Esophagus squamous epithelium (tissue), 5 donors: ENCODE results near the gene CCL15. TPM values are rescaled to one million over a fixed set of nuclear protein-coding genes. Genes with fewer than 3 reads are reported as not detected.

Experiments used
- DNase-seq: peaks from one replicate; lab custom pipeline; 2025; lab: John Stamatoyannopoulos, UW
- H3K27ac ChIP-seq, 4 donors: fragments of 200-600 bp; sonication (generic); one replicate each; pipeline ENCODE4 v1.5.1; 2016 to 2019; ENCODE audit warnings: mild to moderate bottlenecking in 1 of 4
- H3K27me3 ChIP-seq, 4 donors: fragments of 200-600 bp; sonication (generic); 1 replicate in 3 of 4; 2 replicates in 1 of 4; pipeline versions ENCODE4 v1.5.1 to v1.6.0; 2017 to 2021; ENCODE audit warnings: antibody characterized with exemption in 1 of 4
- H3K36me3 ChIP-seq, 3 donors: fragments of 200-600 bp; sonication (generic); one replicate each; pipeline ENCODE4 v1.5.1; 2016 to 2019
- H3K4me1 ChIP-seq, 3 donors: fragments of 200-600 bp; sonication (generic); one replicate each; pipeline ENCODE4 v1.5.1; 2017 to 2019
- H3K4me3 ChIP-seq, 4 donors: fragments of 200-600 bp; sonication (generic); 1 replicate in 3 of 4; 2 replicates in 1 of 4; pipeline ENCODE4 v1.5.1; 2016 to 2019; ENCODE audit warnings: mild to moderate bottlenecking in 2 of 4, moderate library complexity in 1 of 4
- H3K9me3 ChIP-seq, 3 donors: fragments of 200-600 bp; sonication (generic); one replicate each; pipeline ENCODE4 v1.5.1; 2016 to 2019
- CTCF ChIP-seq, 6 experiments: fragments of 450-650 bp in 4 of 6; fragments of 200-600 bp in 2 of 6; sonication (generic) in 2 of 6; IDR thresholded peaks; one replicate each; pipeline ENCODE4 v1.5.1; 2016 to 2019; ENCODE audit warnings: antibody characterized with exemption in 6 of 6, mild to moderate bottlenecking in 4 of 6, moderate library complexity in 4 of 6
- POLR2A ChIP-seq, 4 donors: fragments of 450-650 bp; IDR thresholded peaks; one replicate each; pipeline ENCODE4 v1.6.1; 2017; ENCODE audit warnings: antibody characterized with exemption in 4 of 4, mild to moderate bottlenecking in 4 of 4, moderate library complexity in 3 of 4
- WGBS, 2 donors: methylation state at CpG; one replicate each; pipeline ENCODE4 v1.1.5; 2018; 5-methylcytosine and 5-hydroxymethylcytosine counted together
- intact Hi-C: fragments of 100-400 bp; cut with DNase I; formaldehyde crosslinking; loops from one replicate; pipeline ENCODE4 v1.15.0; 2022
- total RNA-seq, 4 donors: library from RNA; depleted of rRNA; stranded (reverse); fragments of >200 nt; gene quantifications; one replicate each; pipeline ENCODE4 v1.1.0, GENCODE V29; 2016
- donor health status: DM: yes; HTN: yes; CAD: no.

Gene CCL15
- not detected for total RNA-seq

GRCh38 chr17:36001110-36001771, at the start of gene CCL15:
TSS of gene CCL15 (minus strand) at chr17:36001553. CDS start at chr17:36001492, 61 bp downstream.
- no peak for DNase-seq

GRCh38 chr17:36049643-36050042, 48.3 kb upstream of the CCL15 start:
- H3K9me3 ChIP-seq: peaks cover 0 to 18% (median 9%) of the 10 kb centered on the region in 3 donors
- H3K27ac ChIP-seq: no peak overlapping the region
- 97 to 98% methylated on average over 2 of the region's 2 CpGs for WGBS, 2 donors
- H3K4me1 ChIP-seq: no peaks in the 10 kb centered on the region
- H3K4me3 ChIP-seq: no peak overlapping the region
- intact Hi-C loops: no loop called here
- DNase-seq: no peak
- peaks cover 0 to 19% (median 0%) of the 10 kb centered on the region in 4 donors for H3K27me3 ChIP-seq
- H3K36me3 ChIP-seq: no peaks in the 10 kb centered on the region
- no peak for TF ChIP-seq POLR2A (IDR thresholded peaks at IDR 0.05)
- TF ChIP-seq CTCF (IDR thresholded peaks at IDR 0.05): no peak

More at GRCh38 chr17:36001110-36001771, at the start of gene CCL15:
- no peak within 1 kb of the TSS for H3K4me3 ChIP-seq
- H3K27me3 ChIP-seq: peaks cover 0 to 15% (median 0%) of the 10 kb centered on the region in 4 donors
- intact Hi-C loops: no loop called here
- no peaks in the 10 kb centered on the region for H3K9me3 ChIP-seq
- H3K27ac ChIP-seq: no peak within 1 kb of the TSS
- TF ChIP-seq POLR2A (IDR thresholded peaks at IDR 0.05) (no peak), CTCF (IDR thresholded peaks at IDR 0.05) (no peak)
- H3K36me3 ChIP-seq: no peaks in the 10 kb centered on the region
- no peaks in the 10 kb centered on the region for H3K4me1 ChIP-seq
- WGBS, 2 donors: 78 to 86% methylated on average over 3 to 5 of the region's 6 CpGs

GRCh38 chr17:36048066-36048465, 46.7 kb upstream of the CCL15 start:
- Histone ChIP-seq H3K36me3 (no peaks in the 10 kb centered on the region), H3K4me3 (no peak overlapping the region), H3K4me1 (no peaks in the 10 kb centered on the region), H3K9me3 (peaks cover 0 to 18% (median 9%) of the 10 kb centered on the region in 3 donors), H3K27me3 (peaks cover 0 to 19% (median 0%) of the 10 kb centered on the region in 4 donors), H3K27ac (no peak overlapping the region)
- intact Hi-C loops: no loop called here
- TF ChIP-seq CTCF (IDR thresholded peaks at IDR 0.05): no peak
- no peak for TF ChIP-seq POLR2A (IDR thresholded peaks at IDR 0.05)
- 60 to 75% methylated on average over 1 to 2 of the region's 2 CpGs for WGBS, 2 donors
- no peak for DNase-seq

- no peak for TF ChIP-seq POLR2A (IDR thresholded peaks at IDR 0.05)
- TF ChIP-seq CTCF (IDR thresholded peaks at IDR 0.05): no peak
- Histone ChIP-seq H3K4me3 (no peak overlapping the region), H3K36me3 (no peaks in the 10 kb centered on the region), H3K4me1 (no peaks in the 10 kb centered on the region), H3K27me3 (peaks cover 0 to 16% (median 0%) of the 10 kb centered on the region in 4 donors), H3K27ac (no peak overlapping the region), H3K9me3 (no peaks in the 10 kb centered on the region)
- no peak for DNase-seq
- WGBS, 2 donors: 82% methylated on average over 4 of the region's 4 CpGs
- intact Hi-C loops: no loop called here
Observed at GRCh38 chr17:36036235-36036634, 34.9 kb upstream of the CCL15 start.

- Histone ChIP-seq H3K4me3 (no peak overlapping the region), H3K27me3 (peaks cover 0 to 16% (median 0%) of the 10 kb centered on the region in 4 donors), H3K36me3 (no peaks in the 10 kb centered on the region), H3K9me3 (no peaks in the 10 kb centered on the region), H3K27ac (no peak overlapping the region), H3K4me1 (no peaks in the 10 kb centered on the region)
- TF ChIP-seq POLR2A (IDR thresholded peaks at IDR 0.05) (no peak), CTCF (IDR thresholded peaks at IDR 0.05) (no peak)
- intact Hi-C loops: no loop called here
- WGBS, 2 donors: 28 to 40% methylated on average over 3 of the region's 3 CpGs
- DNase-seq: no peak
Observed at GRCh38 chr17:36034127-36034526, 32.8 kb upstream of the CCL15 start.
